GM20000 (cell line): Measurements from ENCODE around the gene SLC9A1.

Source experiments
- DNase-seq: peaks from one replicate; pipeline ENCODE4 v3.0.0; 2012; ENCODE audit warnings: low spot score
- TF ChIP-seq, protein P1 (sequence below): IDR thresholded peaks from 2 replicates; pipeline ENCODE4 v1.5.1; 2012; ENCODE audit warnings: mild to moderate bottlenecking, control low read depth; ENCODE audit errors: extremely low read depth, missing control alignments

SLC9A1 gene

GRCh38 chr1:27144049-27144748 is 10.7 kb downstream of the SLC9A1 start:
- DNase-seq = no peak
- TF ChIP-seq, protein P1, sequence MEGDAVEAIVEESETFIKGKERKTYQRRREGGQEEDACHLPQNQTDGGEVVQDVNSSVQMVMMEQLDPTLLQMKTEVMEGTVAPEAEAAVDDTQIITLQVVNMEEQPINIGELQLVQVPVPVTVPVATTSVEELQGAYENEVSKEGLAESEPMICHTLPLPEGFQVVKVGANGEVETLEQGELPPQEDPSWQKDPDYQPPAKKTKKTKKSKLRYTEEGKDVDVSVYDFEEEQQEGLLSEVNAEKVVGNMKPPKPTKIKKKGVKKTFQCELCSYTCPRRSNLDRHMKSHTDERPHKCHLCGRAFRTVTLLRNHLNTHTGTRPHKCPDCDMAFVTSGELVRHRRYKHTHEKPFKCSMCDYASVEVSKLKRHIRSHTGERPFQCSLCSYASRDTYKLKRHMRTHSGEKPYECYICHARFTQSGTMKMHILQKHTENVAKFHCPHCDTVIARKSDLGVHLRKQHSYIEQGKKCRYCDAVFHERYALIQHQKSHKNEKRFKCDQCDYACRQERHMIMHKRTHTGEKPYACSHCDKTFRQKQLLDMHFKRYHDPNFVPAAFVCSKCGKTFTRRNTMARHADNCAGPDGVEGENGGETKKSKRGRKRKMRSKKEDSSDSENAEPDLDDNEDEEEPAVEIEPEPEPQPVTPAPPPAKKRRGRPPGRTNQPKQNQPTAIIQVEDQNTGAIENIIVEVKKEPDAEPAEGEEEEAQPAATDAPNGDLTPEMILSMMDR = no peak

GRCh38 chr1:27143401-27143800 is 11.5 kb downstream of the SLC9A1 start:
- DNase-seq = no peak
- TF ChIP-seq, protein P1 = no peak

GRCh38 chr1:27142464-27142863 is 12.5 kb downstream of the SLC9A1 start:
- TF ChIP-seq, protein P1 = no peak
- no peak for DNase-seq

- TF ChIP-seq, protein P1 = no peak
- no peak for DNase-seq
Observed at GRCh38 chr1:27141266-27142003, 13.5 kb downstream of the SLC9A1 start.

DNA sequence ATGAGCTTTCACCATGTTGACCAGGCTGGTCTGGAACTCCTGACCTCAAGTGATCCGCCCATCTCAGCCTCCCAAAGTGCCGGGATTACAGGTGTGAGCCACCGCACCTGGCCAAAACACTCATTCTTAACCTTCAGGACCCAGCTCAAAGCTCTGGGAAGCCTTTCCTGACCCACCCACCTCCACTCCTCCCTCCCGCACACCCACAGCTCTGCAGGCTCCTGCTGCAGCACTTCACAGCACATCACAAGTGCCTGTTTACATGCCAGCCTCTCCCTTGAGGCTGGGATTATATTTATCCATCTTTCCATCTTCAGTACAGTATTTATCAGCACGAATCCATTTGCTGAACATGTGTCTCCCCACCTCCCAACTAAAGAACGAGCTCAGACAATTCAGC is 14.9 kb downstream of the SLC9A1 start:
- TF ChIP-seq, protein P1 = no peak
- no peak for DNase-seq

- no peak for DNase-seq
- TF ChIP-seq, protein P1 = no peak
Observed at GRCh38 chr1:27138927-27139326, 16.0 kb downstream of the SLC9A1 start.

DNA sequence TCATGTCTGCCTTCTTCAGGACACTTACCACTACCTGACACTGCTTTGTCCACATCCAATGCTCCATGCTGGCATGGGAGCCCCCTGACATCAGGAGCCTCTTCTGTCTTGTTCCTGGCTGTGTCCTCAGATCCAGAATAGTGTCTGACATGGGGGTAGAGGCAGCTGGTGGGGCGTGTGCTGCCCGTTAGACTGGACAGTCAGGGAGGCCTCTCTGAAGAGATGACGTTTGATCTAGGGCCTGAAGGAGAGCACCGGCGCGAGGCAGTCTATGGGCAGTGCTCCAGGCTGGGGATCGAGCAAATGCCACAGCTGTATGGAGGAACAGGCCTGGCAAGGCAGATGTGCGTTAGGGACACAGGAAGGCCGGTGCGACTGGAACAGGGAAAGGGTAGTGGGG is 16.6 kb downstream of the SLC9A1 start:
- TF ChIP-seq, protein P1 = no peak
- no peak for DNase-seq
